HEK293 (cell line): Measurements from ENCODE around the gene ADAMTSL2.

Source experiments
- CTCF ChIA-PET: fragments of 350-600 bp; formaldehyde crosslinking; extraction: SDS; loops from one replicate; lab custom pipeline; 2021; ENCODE audit warnings: antibody characterized with exemption; lab: Yijun Ruan, JAX
- POLR2A ChIA-PET: fragments of 300-600 bp; formaldehyde crosslinking; extraction: SDS; loops from one replicate; lab custom pipeline; 2020; ENCODE audit warnings: antibody characterized with exemption, inconsistent platforms; lab: Yijun Ruan, JAX
- H3K27ac ChIP-seq: fragments of 200-500 bp; sonication (Bioruptor generic); 2 replicates; pipeline ENCODE4 v1.5.1; 2014; ENCODE audit warnings: low read depth, low read length, control low read depth, inconsistent platforms; ENCODE audit errors: extremely low read depth
- H3K36me3 ChIP-seq, 2 experiments: fragments of 200-500 bp in 1 of 2; sonication (Bioruptor generic) in 1 of 2; 1 replicate in 1 of 2; 2 replicates in 1 of 2; pipeline ENCODE4 v1.5.1; 2014 to 2017; ENCODE audit warnings: inconsistent platforms in 2 of 2, low read length in 2 of 2; ENCODE audit not compliant: control insufficient read depth in 2 of 2, insufficient read depth in 1 of 2
- H3K4me1 ChIP-seq: fragments of 200-500 bp; sonication (Bioruptor generic); 2 replicates; pipeline ENCODE4 v1.5.1; 2014; ENCODE audit warnings: mild to moderate bottlenecking, low read length, inconsistent platforms; ENCODE audit not compliant: control insufficient read depth, insufficient read depth
- H3K4me3 ChIP-seq: 2 replicates; pipeline ENCODE4 v1.5.1; 2011; ENCODE audit warnings: low read depth, mild to moderate bottlenecking, control low read depth, low read length, moderate library complexity
- H3K9me3 ChIP-seq: fragments of 200-500 bp; sonication (Bioruptor generic); 2 replicates; pipeline ENCODE4 v1.5.1; 2014; ENCODE audit warnings: low read depth, low read length, inconsistent platforms; ENCODE audit not compliant: control insufficient read depth, insufficient read depth
- EGR2 ChIP-seq: fragments of 450-650 bp; formaldehyde crosslinking; IDR thresholded peaks from 2 replicates; pipeline ENCODE4 v1.5.1; 2016; ENCODE audit warnings: low read depth, missing biosample characterization, missing genetic modification characterization
- HOXC10 ChIP-seq: sonication (generic); formaldehyde crosslinking; IDR thresholded peaks from 2 replicates; pipeline ENCODE4 v1.8.1; 2023; ENCODE audit warnings: mild to moderate bottlenecking, missing genetic modification reagents
- SCRT1 ChIP-seq: fragments of 450-650 bp; formaldehyde crosslinking; IDR thresholded peaks from 2 replicates; pipeline ENCODE4 v1.5.1; 2016; ENCODE audit warnings: missing biosample characterization, missing genetic modification characterization, borderline replicate concordance
- SETDB1 ChIP-seq: IDR thresholded peaks from one replicate; pipeline ENCODE4 v1.6.1; 2017; ENCODE audit warnings: mild to moderate bottlenecking, low read length, moderate library complexity, mixed read lengths; ENCODE audit not compliant: insufficient read length
- ZBTB17 ChIP-seq: fragments of 450-650 bp; formaldehyde crosslinking; IDR thresholded peaks from 2 replicates; pipeline ENCODE4 v1.5.1; 2016; ENCODE audit warnings: missing biosample characterization, missing genetic modification characterization
- ZFHX2 ChIP-seq: fragments of 450-650 bp; formaldehyde crosslinking; conservative IDR thresholded peaks from 2 replicates; pipeline ENCODE4 v1.5.1; 2016; ENCODE audit warnings: missing biosample characterization, missing genetic modification characterization
- ZIC2 ChIP-seq: fragments of 450-650 bp; formaldehyde crosslinking; IDR thresholded peaks from 2 replicates; pipeline ENCODE4 v1.5.1; 2016; ENCODE audit warnings: missing biosample characterization, missing genetic modification characterization
- ZNF24 ChIP-seq: fragments of 450-650 bp; formaldehyde crosslinking; IDR thresholded peaks from 2 replicates; pipeline ENCODE4 v1.5.1; 2016; ENCODE audit warnings: missing biosample characterization, missing genetic modification characterization
- ZNF311 ChIP-seq: fragments of 450-650 bp; formaldehyde crosslinking; IDR thresholded peaks from 2 replicates; pipeline ENCODE4 v1.5.1; 2017; ENCODE audit warnings: missing biosample characterization, missing genetic modification characterization, borderline replicate concordance
- ZNF670 ChIP-seq: fragments of 450-650 bp; formaldehyde crosslinking; IDR thresholded peaks from 2 replicates; pipeline ENCODE4 v1.5.1; 2016; ENCODE audit warnings: missing biosample characterization, missing genetic modification characterization, low read depth
- ZNF837 ChIP-seq: fragments of 450-650 bp; formaldehyde crosslinking; IDR thresholded peaks from 2 replicates; pipeline ENCODE4 v1.5.1; 2016; ENCODE audit warnings: missing biosample characterization, missing genetic modification characterization
- TF ChIP-seq, protein P1 (sequence below): fragments of 450-650 bp; formaldehyde crosslinking; IDR thresholded peaks from 2 replicates; pipeline ENCODE4 v1.5.1; 2016; ENCODE audit warnings: missing biosample characterization, missing genetic modification characterization, low read depth
- TF ChIP-seq, protein P2 (sequence below): fragments of 450-650 bp; formaldehyde crosslinking; IDR thresholded peaks from 2 replicates; pipeline ENCODE4 v1.5.1; 2016; ENCODE audit warnings: missing biosample characterization, missing genetic modification characterization

ADAMTSL2 gene

DNA sequence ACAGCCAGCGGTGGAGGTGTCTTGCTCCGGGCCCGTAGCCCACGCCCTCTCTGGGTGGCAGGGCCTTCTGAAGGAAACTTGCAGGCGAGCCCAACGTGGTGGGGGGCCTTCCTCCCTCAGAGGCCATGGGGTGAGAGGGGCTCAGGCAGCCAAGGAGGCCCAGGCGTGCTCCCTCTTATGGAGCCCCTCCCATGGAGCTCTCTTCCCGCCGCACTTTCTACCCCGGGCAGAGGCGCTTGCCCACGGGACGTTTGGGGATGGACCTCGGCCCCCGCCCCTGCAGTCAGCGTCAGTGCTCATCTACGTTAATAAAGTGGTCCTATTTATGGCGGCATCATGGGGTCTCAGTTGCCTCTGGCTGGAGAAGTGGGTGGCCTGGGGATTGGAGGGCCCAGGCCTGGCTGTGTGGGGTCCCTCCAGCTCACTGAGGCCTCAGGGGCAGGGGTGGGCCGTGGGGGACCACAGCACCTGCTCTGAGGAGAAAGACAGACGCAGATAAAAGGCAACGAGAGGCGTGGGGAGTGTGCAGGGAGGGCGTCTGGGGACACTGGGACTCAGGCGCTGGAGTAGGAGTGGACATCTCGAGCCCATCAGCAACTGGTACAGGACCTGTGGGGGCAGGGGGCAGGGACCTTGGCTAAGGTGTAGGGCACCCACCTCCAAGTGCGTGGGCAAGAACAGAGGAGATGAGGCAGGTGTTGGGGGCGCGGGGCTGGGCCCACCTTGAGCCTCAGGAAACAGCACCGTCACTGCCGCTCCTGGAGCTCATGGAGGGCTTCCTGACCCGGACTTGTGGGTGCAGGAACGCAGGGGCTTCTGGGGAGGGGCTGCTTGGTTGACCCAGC, 40.9 kb downstream of the ADAMTSL2 start:
- Histone ChIP-seq H3K36me3 (no peaks in the 10 kb centered on the region), H3K9me3 (no peaks in the 10 kb centered on the region), H3K4me3 (no peak overlapping the region), H3K27ac (no peak overlapping the region), H3K4me1 (no peaks in the 10 kb centered on the region)
- TF ChIP-seq SETDB1 (no peak), EGR2 (tag by site-specific recombination) (peak; percentile 50; the same call in 1 of the 2 replicates), ZFHX2 (tag by site-specific recombination) (0 out of 2 replicates have a peak, but pooled peaks have one; percentile 20), SCRT1 (tag by site-specific recombination) (peak; percentile 72)
- ChIA-PET POLR2A (interaction anchor here (0.7 kb wide), 1 partner anchor 42 kb away, joined by 3 read pairs; no protein-coding TSS in a partner anchor), CTCF (interaction anchor here (0.6 kb wide), 1 partner anchor 45 kb away, joined by 3 read pairs; no protein-coding TSS in a partner anchor)

DNA sequence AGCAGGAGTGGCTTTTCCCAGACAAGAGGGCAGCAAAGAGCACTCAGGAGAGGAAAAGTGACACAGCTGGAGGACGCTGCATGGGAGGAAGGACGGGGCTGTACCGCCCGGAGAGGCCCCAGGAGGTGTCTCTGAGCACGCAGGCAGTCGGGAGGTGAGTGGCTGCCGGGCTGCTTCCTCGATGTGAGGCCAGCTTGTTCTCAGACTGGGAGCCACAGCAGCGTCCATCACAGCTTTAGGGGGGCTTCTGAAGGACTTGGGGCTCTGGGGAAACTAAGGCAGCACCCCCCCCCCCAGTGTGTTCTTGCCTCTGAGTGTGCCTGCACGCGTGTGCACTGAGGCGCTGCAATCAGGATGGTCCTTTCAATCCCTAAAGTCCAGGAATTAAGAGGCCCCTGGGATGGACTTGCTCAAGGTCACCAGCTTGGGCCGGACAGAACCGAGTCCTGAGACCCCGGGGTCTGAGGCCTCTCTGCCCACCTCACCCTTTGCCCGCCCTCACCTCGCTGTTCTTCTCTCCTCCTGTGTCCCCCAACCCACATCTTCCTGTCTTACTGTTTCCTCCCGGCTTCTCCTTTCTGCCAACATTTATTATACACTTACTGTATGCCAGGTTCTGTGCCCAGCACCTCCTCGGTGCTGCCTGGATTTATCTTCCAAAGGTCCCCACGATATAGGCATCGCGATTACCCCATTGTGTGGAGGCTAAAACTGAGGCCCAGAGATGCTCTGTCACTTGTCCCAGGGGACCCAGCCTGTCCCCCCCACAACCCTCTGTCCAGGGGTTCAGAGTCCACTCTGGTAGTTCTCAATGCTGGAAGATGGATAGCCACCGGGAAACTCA, 41.7 kb downstream of the ADAMTSL2 start:
- H3K36me3 ChIP-seq, result no peaks in the 10 kb centered on the region
- TF ChIP-seq ZIC2 (peak; percentile 66), ZNF670 (no peak), ZNF311 (no peak), ZNF24 (no peak), ZBTB17 (tag by site-specific recombination) (no peak), ZNF837 (tag by site-specific recombination) (no peak)
- TF ChIP-seq, protein P1, sequence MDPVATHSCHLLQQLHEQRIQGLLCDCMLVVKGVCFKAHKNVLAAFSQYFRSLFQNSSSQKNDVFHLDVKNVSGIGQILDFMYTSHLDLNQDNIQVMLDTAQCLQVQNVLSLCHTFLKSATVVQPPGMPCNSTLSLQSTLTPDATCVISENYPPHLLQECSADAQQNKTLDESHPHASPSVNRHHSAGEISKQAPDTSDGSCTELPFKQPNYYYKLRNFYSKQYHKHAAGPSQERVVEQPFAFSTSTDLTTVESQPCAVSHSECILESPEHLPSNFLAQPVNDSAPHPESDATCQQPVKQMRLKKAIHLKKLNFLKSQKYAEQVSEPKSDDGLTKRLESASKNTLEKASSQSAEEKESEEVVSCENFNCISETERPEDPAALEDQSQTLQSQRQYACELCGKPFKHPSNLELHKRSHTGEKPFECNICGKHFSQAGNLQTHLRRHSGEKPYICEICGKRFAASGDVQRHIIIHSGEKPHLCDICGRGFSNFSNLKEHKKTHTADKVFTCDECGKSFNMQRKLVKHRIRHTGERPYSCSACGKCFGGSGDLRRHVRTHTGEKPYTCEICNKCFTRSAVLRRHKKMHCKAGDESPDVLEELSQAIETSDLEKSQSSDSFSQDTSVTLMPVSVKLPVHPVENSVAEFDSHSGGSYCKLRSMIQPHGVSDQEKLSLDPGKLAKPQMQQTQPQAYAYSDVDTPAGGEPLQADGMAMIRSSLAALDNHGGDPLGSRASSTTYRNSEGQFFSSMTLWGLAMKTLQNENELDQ (tag by site-specific recombination), result no peak
- TF ChIP-seq, protein P2, sequence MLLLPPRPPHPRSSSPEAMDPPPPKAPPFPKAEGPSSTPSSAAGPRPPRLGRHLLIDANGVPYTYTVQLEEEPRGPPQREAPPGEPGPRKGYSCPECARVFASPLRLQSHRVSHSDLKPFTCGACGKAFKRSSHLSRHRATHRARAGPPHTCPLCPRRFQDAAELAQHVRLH (tag by site-specific recombination), result no peak
- TF ChIP-seq, all 188 proteins: peak for 1
- CTCF ChIA-PET, result no interaction called here
- Histone ChIP-seq H3K4me1 (no peaks in the 10 kb centered on the region), H3K4me3 (no peak overlapping the region), H3K27ac (no peak overlapping the region), H3K9me3 (no peaks in the 10 kb centered on the region)
- POLR2A ChIA-PET, result interaction anchor here (0.7 kb wide), 1 partner anchor 41 kb away, joined by 3 read pairs; no protein-coding TSS in a partner anchor

DNA sequence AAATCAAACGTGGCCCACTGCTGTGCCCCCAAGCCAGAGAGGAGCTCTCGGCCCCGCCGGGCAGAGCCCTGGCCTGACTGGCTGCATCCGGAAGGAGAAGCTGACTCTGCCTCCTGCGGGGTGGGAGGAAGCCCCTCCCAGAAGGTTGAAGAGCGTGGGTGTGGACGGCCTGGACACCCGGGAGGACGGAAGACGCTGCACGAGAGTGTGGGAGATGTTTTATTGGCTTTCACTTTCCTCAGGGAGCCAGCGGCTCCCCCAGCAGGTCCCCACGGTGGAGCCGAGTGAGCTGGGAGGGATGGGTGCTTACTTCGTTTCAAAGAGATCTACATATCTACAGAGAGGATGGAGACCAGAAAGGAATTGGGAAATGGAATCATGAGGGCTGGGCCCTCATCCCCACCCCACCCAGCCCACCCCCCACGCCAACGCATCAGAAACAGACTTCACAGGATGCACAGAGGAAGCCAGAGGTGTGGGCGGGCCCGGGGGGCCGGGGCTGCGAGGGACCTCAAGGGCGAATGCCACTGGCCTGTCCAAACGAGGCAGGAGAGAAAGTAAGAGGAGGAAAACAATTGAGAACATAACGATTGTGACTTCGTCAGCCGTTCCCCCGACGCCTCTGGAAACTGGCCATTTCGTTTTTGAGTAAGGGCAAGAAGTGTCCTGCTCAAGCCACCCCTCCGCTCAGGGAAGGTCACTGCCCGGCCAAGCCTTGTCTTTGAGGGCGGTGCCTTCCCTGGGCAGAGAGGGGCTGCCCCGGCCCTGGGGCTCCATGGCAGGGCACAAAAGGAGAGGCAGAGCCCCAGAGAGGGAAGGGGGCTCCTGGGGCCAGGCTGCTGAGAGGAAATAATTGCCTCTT, 42.6 kb downstream of the ADAMTSL2 start:
- no peaks in the 10 kb centered on the region for H3K4me1 ChIP-seq
- H3K4me3 ChIP-seq, result no peak overlapping the region
- CTCF ChIA-PET, result interaction anchor here (1.0 kb wide), 1 partner anchor 12 kb away, joined by 4 read pairs; no protein-coding TSS in a partner anchor
- peak; percentile 92 for TF ChIP-seq EGR2 (tag by site-specific recombination)
- TF ChIP-seq ZFHX2 (tag by site-specific recombination), result peak; percentile 79
- peak; percentile 26 for TF ChIP-seq ZIC2
- no peak for TF ChIP-seq HOXC10 (CRISPR knock-in tag)
- H3K9me3 ChIP-seq, result no peaks in the 10 kb centered on the region
- POLR2A ChIA-PET, result no interaction called here
- no peak overlapping the region for H3K27ac ChIP-seq
- no peaks in the 10 kb centered on the region for H3K36me3 ChIP-seq
